HepG2 (cell line): ENCODE results near the gene SCAI. TPM values are rescaled to one million over a fixed set of nuclear protein-coding genes. Genes with fewer than 3 reads are reported as not detected.

Experiments
- AHR ChIP-seq: IDR thresholded peaks from 2 replicates; pipeline ENCODE4 v1.6.1; 2018; ENCODE audit warnings: missing genetic modification reagents, missing compliant biosample characterization
- BCL6 ChIP-seq: IDR thresholded peaks from 2 replicates; pipeline ENCODE4 v1.6.1; 2016; ENCODE audit warnings: missing genetic modification reagents, missing compliant biosample characterization
- E2F5 ChIP-seq: sonication (generic); formaldehyde crosslinking; conservative IDR thresholded peaks from 2 replicates; pipeline ENCODE4 v1.4.0; 2020; ENCODE audit warnings: missing genetic modification reagents
- GTF3A ChIP-seq: sonication (generic); formaldehyde crosslinking; conservative IDR thresholded peaks from 2 replicates; pipeline ENCODE4 v1.4.0; 2020; ENCODE audit warnings: mild to moderate bottlenecking, missing genetic modification reagents
- PHB2 ChIP-seq: fragments of 450-650 bp; IDR thresholded peaks from 2 replicates; pipeline ENCODE4 v1.6.1; 2018; ENCODE audit not compliant: partially characterized antibody
- POGK ChIP-seq: sonication (generic); formaldehyde crosslinking; conservative IDR thresholded peaks from 2 replicates; pipeline ENCODE4 v1.8.0; 2022; ENCODE audit warnings: mild to moderate bottlenecking, moderate library complexity, missing genetic modification reagents
- XBP1 ChIP-seq: sonication (generic); formaldehyde crosslinking; IDR thresholded peaks from 2 replicates; pipeline ENCODE4 v1.5.0; 2020; ENCODE audit warnings: missing genetic modification reagents
- ZNF382 ChIP-seq: sonication (generic); formaldehyde crosslinking; IDR thresholded peaks from 2 replicates; pipeline ENCODE4 v1.5.0; 2020; ENCODE audit warnings: missing genetic modification reagents, mild to moderate bottlenecking, borderline replicate concordance
- ZNF841 ChIP-seq: sonication (generic); formaldehyde crosslinking; IDR thresholded peaks from 2 replicates; pipeline ENCODE4 v1.8.1; 2023; ENCODE audit warnings: missing genetic modification reagents, borderline replicate concordance
- ZSCAN22 ChIP-seq: sonication (generic); formaldehyde crosslinking; IDR thresholded peaks from 2 replicates; pipeline ENCODE4 v1.4.0; 2020; ENCODE audit warnings: mild to moderate bottlenecking, missing genetic modification reagents
- polyA plus RNA-seq, 8 experiments: library from polyadenylated mRNA; depleted of rRNA in 3 of 8; stranded (reverse) in 7 of 8; unstranded in 1 of 8; fragments of >200 nt; fragmentation: Illumina TruSeq in 4 of 8; extraction: Trizol in 4 of 8; gene quantifications; 2 replicates each; pipeline versions ENCODE4 v1.2.1 to v1.2.3, GENCODE V29; 2011 to 2016; ENCODE audit warnings: low read depth in 4 of 8, missing spikeins in 1 of 8, mixed read lengths in 1 of 8; ENCODE audit not compliant: insufficient read depth in 1 of 8
- total RNA-seq, 5 experiments: library from RNA; depleted of rRNA; stranded (reverse); fragments of >200 nt; fragmentation: Illumina TruSeq; extraction: Trizol; gene quantifications; 2 replicates each; pipeline ENCODE4 v1.2.3, GENCODE V29; 2016; ENCODE audit warnings: low read depth in 1 of 5
- TF ChIP-seq, protein P1 (sequence below): sonication (generic); formaldehyde crosslinking; IDR thresholded peaks from 2 replicates; pipeline ENCODE4 v1.4.0; 2020; ENCODE audit warnings: missing genetic modification reagents
- TF ChIP-seq, protein P2 (sequence below): sonication (generic); formaldehyde crosslinking; IDR thresholded peaks from 2 replicates; pipeline ENCODE4 v1.5.1; 2020; ENCODE audit warnings: mild to moderate bottlenecking, missing genetic modification reagents, borderline replicate concordance
- TF ChIP-seq, protein P3 (sequence below): sonication (generic); formaldehyde crosslinking; IDR thresholded peaks from 2 replicates; pipeline ENCODE4; 2020; ENCODE audit warnings: missing genetic modification reagents, mild to moderate bottlenecking, borderline replicate concordance
- TF ChIP-seq, protein P4 (sequence below): sonication (generic); formaldehyde crosslinking; IDR thresholded peaks from 2 replicates; pipeline ENCODE4 v1.8.1; 2023; ENCODE audit warnings: missing genetic modification reagents, inconsistent platforms, borderline replicate concordance

SCAI gene
- total and polyA plus RNA-seq, 2 of the 13 experiments (the other 11 are each of a cell fraction or from before 2014, with no cell fraction given): 4.4 to 8.4 TPM

DNA sequence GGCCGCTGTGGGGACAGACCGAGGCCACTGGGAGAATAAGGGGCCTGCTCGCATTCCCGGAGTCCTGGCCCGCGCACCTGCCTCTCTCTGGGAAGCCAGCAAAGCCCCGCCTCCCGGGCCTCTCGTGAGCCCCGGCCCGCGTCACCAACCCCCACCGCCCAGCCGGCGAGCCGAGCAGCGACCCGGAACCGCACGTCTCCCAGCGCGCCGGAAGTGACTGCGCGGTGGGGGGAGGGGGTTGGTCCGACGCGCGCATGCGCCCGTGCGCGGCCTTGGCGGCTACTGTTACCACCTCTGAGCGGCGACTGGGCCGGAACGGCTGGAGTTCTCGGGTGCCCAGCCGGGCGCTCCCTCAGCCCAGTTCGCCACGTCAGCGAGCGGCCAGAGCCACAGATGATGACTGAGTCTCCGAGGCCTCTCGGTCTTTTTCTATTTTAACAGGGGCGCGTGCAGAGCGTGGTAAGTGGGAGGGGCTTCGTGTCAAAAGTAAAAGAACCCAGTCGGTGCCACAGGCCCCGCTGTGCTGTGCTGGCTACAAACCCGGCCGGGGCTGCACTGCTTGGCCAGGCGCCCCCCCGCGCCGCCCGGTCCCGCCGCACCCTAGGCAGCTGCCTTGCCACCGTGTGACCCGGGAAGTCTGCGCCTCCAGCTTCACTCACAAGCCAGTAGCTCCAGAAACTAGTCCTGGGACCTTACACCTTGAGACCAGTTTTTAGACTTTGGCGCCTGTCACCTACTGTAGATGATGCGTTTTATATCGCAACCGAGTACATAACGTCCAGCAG is 202.2 kb downstream of the SCAI start, which contains the start of gene GOLGA1 (continued):
- TF ChIP-seq E2F5 (CRISPR knock-in tag) (no peak), POGK (CRISPR knock-in tag) (peak; percentile 77), ZNF841 (CRISPR knock-in tag) (no peak), ZNF382 (no peak), GTF3A (no peak), AHR (CRISPR knock-in tag) (peak; percentile 88), ZSCAN22 (CRISPR knock-in tag) (no peak; the same call in 1 of the 2 replicates), PHB2 (no peak), BCL6 (no peak; the same call in 1 of the 2 replicates), XBP1 (peak; percentile 92)
- TF ChIP-seq, protein P1, sequence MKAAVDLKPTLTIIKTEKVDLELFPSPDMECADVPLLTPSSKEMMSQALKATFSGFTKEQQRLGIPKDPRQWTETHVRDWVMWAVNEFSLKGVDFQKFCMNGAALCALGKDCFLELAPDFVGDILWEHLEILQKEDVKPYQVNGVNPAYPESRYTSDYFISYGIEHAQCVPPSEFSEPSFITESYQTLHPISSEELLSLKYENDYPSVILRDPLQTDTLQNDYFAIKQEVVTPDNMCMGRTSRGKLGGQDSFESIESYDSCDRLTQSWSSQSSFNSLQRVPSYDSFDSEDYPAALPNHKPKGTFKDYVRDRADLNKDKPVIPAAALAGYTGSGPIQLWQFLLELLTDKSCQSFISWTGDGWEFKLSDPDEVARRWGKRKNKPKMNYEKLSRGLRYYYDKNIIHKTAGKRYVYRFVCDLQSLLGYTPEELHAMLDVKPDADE (CRISPR knock-in tag): no peak
- TF ChIP-seq, protein P2, sequence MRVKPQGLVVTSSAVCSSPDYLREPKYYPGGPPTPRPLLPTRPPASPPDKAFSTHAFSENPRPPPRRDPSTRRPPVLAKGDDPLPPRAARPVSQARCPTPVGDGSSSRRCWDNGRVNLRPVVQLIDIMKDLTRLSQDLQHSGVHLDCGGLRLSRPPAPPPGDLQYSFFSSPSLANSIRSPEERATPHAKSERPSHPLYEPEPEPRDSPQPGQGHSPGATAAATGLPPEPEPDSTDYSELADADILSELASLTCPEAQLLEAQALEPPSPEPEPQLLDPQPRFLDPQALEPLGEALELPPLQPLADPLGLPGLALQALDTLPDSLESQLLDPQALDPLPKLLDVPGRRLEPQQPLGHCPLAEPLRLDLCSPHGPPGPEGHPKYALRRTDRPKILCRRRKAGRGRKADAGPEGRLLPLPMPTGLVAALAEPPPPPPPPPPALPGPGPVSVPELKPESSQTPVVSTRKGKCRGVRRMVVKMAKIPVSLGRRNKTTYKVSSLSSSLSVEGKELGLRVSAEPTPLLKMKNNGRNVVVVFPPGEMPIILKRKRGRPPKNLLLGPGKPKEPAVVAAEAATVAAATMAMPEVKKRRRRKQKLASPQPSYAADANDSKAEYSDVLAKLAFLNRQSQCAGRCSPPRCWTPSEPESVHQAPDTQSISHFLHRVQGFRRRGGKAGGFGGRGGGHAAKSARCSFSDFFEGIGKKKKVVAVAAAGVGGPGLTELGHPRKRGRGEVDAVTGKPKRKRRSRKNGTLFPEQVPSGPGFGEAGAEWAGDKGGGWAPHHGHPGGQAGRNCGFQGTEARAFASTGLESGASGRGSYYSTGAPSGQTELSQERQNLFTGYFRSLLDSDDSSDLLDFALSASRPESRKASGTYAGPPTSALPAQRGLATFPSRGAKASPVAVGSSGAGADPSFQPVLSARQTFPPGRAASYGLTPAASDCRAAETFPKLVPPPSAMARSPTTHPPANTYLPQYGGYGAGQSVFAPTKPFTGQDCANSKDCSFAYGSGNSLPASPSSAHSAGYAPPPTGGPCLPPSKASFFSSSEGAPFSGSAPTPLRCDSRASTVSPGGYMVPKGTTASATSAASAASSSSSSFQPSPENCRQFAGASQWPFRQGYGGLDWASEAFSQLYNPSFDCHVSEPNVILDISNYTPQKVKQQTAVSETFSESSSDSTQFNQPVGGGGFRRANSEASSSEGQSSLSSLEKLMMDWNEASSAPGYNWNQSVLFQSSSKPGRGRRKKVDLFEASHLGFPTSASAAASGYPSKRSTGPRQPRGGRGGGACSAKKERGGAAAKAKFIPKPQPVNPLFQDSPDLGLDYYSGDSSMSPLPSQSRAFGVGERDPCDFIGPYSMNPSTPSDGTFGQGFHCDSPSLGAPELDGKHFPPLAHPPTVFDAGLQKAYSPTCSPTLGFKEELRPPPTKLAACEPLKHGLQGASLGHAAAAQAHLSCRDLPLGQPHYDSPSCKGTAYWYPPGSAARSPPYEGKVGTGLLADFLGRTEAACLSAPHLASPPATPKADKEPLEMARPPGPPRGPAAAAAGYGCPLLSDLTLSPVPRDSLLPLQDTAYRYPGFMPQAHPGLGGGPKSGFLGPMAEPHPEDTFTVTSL: 0 out of 2 replicates have a peak, but pooled peaks have one; percentile 11
- TF ChIP-seq, protein P3, sequence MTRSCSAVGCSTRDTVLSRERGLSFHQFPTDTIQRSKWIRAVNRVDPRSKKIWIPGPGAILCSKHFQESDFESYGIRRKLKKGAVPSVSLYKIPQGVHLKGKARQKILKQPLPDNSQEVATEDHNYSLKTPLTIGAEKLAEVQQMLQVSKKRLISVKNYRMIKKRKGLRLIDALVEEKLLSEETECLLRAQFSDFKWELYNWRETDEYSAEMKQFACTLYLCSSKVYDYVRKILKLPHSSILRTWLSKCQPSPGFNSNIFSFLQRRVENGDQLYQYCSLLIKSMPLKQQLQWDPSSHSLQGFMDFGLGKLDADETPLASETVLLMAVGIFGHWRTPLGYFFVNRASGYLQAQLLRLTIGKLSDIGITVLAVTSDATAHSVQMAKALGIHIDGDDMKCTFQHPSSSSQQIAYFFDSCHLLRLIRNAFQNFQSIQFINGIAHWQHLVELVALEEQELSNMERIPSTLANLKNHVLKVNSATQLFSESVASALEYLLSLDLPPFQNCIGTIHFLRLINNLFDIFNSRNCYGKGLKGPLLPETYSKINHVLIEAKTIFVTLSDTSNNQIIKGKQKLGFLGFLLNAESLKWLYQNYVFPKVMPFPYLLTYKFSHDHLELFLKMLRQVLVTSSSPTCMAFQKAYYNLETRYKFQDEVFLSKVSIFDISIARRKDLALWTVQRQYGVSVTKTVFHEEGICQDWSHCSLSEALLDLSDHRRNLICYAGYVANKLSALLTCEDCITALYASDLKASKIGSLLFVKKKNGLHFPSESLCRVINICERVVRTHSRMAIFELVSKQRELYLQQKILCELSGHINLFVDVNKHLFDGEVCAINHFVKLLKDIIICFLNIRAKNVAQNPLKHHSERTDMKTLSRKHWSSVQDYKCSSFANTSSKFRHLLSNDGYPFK (CRISPR knock-in tag): peak; percentile 78; the same call in 1 of the 2 replicates
- TF ChIP-seq, protein P4, sequence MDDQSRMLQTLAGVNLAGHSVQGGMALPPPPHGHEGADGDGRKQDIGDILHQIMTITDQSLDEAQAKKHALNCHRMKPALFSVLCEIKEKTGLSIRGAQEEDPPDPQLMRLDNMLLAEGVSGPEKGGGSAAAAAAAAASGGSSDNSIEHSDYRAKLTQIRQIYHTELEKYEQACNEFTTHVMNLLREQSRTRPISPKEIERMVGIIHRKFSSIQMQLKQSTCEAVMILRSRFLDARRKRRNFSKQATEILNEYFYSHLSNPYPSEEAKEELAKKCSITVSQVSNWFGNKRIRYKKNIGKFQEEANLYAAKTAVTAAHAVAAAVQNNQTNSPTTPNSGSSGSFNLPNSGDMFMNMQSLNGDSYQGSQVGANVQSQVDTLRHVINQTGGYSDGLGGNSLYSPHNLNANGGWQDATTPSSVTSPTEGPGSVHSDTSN: no peak
